ENCODE results near the gene DDX47.

DNA sequence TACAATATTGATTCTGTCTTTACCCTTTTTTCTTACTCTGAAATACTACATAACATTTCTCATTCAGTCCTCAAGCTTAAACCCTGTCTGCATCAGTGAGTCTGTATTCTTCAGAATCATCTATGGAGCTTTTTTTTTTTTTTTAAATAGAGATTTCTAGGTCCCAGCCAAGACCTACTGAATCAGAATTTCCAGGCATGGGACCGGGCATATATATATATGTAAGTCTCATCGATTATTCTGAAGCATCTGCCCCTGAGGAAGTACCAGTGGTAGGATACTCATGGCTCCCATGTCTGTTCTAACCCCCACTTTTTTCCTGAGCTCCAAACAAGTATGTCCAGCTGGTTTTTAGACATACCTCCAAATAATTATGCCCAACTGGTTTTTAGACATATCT lies 6.1 kb downstream of the DDX47 start:
- TF ChIP-seq TOX (CRISPR knock-in tag; IDR thresholded peaks at IDR 0.05; ENCODE audit: borderline replicate concordance) (no peak), ISL1 (CRISPR knock-in tag; IDR thresholded peaks at IDR 0.05) (no peak), ZFP3 (CRISPR knock-in tag; IDR thresholded peaks at IDR 0.05) (no peak), ARNTL (CRISPR knock-in tag; IDR thresholded peaks at IDR 0.05; ENCODE audit: borderline replicate concordance, low read depth) (no peak), BACH2 (CRISPR knock-in tag; IDR thresholded peaks at IDR 0.05; ENCODE audit: borderline replicate concordance) (no peak), RARB (CRISPR knock-in tag; IDR thresholded peaks at IDR 0.05) (no peak), ZNF8 (CRISPR knock-in tag; IDR thresholded peaks at IDR 0.05) (no peak)
- TF ChIP-seq, protein P1, sequence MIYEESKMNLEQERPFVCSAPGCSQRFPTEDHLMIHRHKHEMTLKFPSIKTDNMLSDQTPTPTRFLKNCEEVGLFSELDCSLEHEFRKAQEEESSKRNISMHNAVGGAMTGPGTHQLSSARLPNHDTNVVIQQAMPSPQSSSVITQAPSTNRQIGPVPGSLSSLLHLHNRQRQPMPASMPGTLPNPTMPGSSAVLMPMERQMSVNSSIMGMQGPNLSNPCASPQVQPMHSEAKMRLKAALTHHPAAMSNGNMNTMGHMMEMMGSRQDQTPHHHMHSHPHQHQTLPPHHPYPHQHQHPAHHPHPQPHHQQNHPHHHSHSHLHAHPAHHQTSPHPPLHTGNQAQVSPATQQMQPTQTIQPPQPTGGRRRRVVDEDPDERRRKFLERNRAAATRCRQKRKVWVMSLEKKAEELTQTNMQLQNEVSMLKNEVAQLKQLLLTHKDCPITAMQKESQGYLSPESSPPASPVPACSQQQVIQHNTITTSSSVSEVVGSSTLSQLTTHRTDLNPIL (CRISPR knock-in tag; IDR thresholded peaks at IDR 0.05; ENCODE audit: low read depth) = no peak
